Measurements from ENCODE around the gene EML4. TPM values are rescaled to one million over a fixed set of nuclear protein-coding genes. Genes with fewer than 3 reads are reported as not detected.
"Not testable (repeated sequence)": the region's sequence is repeated elsewhere in the genome, so short reads cannot be mapped to it uniquely, and the experiment has no call there.

The EML4 gene
- total and polyA plus RNA-seq, 8 donors, result 12.5 to 44.0 (median 33.2) TPM

- Histone ChIP-seq H3K4me3 (no peak overlapping the region), H3K36me3 (peaks cover 0 to 3% (median 0%) of the 10 kb centered on the region in 3 donors), H3K27ac (peak overlapping the region in 2 of 4 donors; percentile 13 to 47), H3K9me3 (no peaks in the 10 kb centered on the region), H3K27me3 (no peaks in the 10 kb centered on the region), H3K4me1 (peaks cover 4 to 8% (median 7%) of the 10 kb centered on the region in 3 donors)
- intact Hi-C loops (cut with DNase I), result no loop called here
- no peak for TF ChIP-seq CTCF (IDR thresholded peaks at IDR 0.05)
- WGBS, 2 donors, result 85 to 87% methylated on average over 11 of the region's 11 CpGs
- FAIRE-seq (no peak), DNase-seq (peak in 1 of 6 donors; percentile 53), ATAC-seq (no peak)
Observed at GRCh38 chr2:42342795-42343241, 173.7 kb downstream of the EML4 start.

- WGBS, 2 donors, result 88 to 89% methylated on average over 4 of the region's 4 CpGs
- no peak overlapping the region for H3K27ac ChIP-seq
- H3K9me3 ChIP-seq, result no peaks in the 10 kb centered on the region
- H3K4me3 ChIP-seq, result no peak overlapping the region
- intact Hi-C loops (cut with DNase I), result no loop called here
- FAIRE-seq (no peak), ATAC-seq (no peak), DNase-seq (no peak)
- H3K27me3 ChIP-seq, result no peaks in the 10 kb centered on the region
- H3K4me1 ChIP-seq, result peaks cover 4 to 13% (median 7%) of the 10 kb centered on the region in 3 donors
- no peak for TF ChIP-seq CTCF (IDR thresholded peaks at IDR 0.05)
- H3K36me3 ChIP-seq, result no peaks in the 10 kb centered on the region
Observed at GRCh38 chr2:42345986-42346385, 176.8 kb downstream of the EML4 start.

- H3K27me3 ChIP-seq; intact Hi-C loops (cut with DNase I); FAIRE-seq; H3K4me3 ChIP-seq; ATAC-seq; H3K36me3 ChIP-seq; DNase-seq; H3K27ac ChIP-seq; H3K9me3 ChIP-seq: not testable (repeated sequence)
- 77 to 89% methylated on average over 6 of the region's 6 CpGs for WGBS, 2 donors
- peaks cover 4 to 13% (median 7%) of the 10 kb centered on the region in 3 donors for H3K4me1 ChIP-seq
Observed at GRCh38 chr2:42346856-42347255, 177.7 kb downstream of the EML4 start.

- H3K4me3 ChIP-seq; H3K27me3 ChIP-seq; H3K4me1 ChIP-seq; ATAC-seq; DNase-seq; intact Hi-C loops (cut with DNase I); H3K9me3 ChIP-seq; H3K36me3 ChIP-seq; FAIRE-seq; H3K27ac ChIP-seq: not testable (repeated sequence)
- WGBS, 2 donors, result 97 to 98% methylated on average over 12 of the region's 12 CpGs
Observed at GRCh38 chr2:42347518-42347917, 178.4 kb downstream of the EML4 start.

GRCh38 chr2:42348113-42348805, 179.1 kb downstream of the EML4 start:
- no peak for FAIRE-seq
- WGBS, 2 donors, result 56 to 57% methylated on average over 8 of the region's 8 CpGs
- no peaks in the 10 kb centered on the region for H3K36me3 ChIP-seq

More at GRCh38 chr2:42348113-42348805, 179.1 kb downstream of the EML4 start:
- H3K27ac ChIP-seq, result no peak overlapping the region
- DNase-seq, result no peak
- intact Hi-C loops (cut with DNase I), result no loop called here
- no peak overlapping the region for H3K4me3 ChIP-seq
- no peaks in the 10 kb centered on the region for H3K9me3 ChIP-seq
- H3K27me3 ChIP-seq, result no peaks in the 10 kb centered on the region
- no peak for ATAC-seq
- H3K4me1 ChIP-seq, result peaks cover 0 to 5% (median 0%) of the 10 kb centered on the region in 3 donors
- no peak for TF ChIP-seq CTCF (IDR thresholded peaks at IDR 0.05)
